ENCODE measurements around the gene SETD1A.

- TF ChIP-seq CTCF (IDR thresholded peaks at IDR 0.05) (peak; percentile 86 to 98 (median 94)), POLR2A (IDR thresholded peaks at IDR 0.05) (peak; percentile 14), POLR2AphosphoS5 (IDR thresholded peaks at IDR 0.05) (peak; percentile 70)
These were observed 27.3 kb downstream of the SETD1A start, which contains the start of gene HSD3B7 for GRCh38 chr16:30984669-30985400.
